Measurements from ENCODE around the gene LSM10.

The LSM10 gene

GRCh38 chr1:36436821-36437220 lies 39.1 kb upstream of the LSM10 start:
- TF ChIP-seq FOXP2 (optimal IDR thresholded peaks at IDR 0.05; ENCODE audit: borderline replicate concordance, extremely low read depth, extremely low read length, insufficient read depth) = no peak
- TF ChIP-seq SIN3A (IDR thresholded peaks at IDR 0.05; ENCODE audit: borderline replicate concordance, insufficient read depth, low read length) = no peak
- TF ChIP-seq REST (IDR thresholded peaks at IDR 0.05; ENCODE audit: insufficient read depth in 1 of 2, low read depth in 2 of 2, low read length in 2 of 2) = no peak
- no peak for TF ChIP-seq TAF1 (IDR thresholded peaks at IDR 0.05; ENCODE audit: borderline replicate concordance, insufficient read depth, low read length)
- no peak for TF ChIP-seq POLR2AphosphoS5 (IDR thresholded peaks at IDR 0.05; ENCODE audit: low read depth, low read length)

- TF ChIP-seq SIN3A (IDR thresholded peaks at IDR 0.05; ENCODE audit: borderline replicate concordance, insufficient read depth, low read length) = no peak
- no peak for TF ChIP-seq REST (IDR thresholded peaks at IDR 0.05; ENCODE audit: insufficient read depth in 1 of 2, low read depth in 2 of 2, low read length in 2 of 2)
Observed at GRCh38 chr1:36433102-36433501, 35.4 kb upstream of the LSM10 start.

GRCh38 chr1:36432616-36433015 lies 34.9 kb upstream of the LSM10 start:
- TF ChIP-seq POLR2AphosphoS5 (IDR thresholded peaks at IDR 0.05; ENCODE audit: low read depth, low read length) (no peak), FOXP2 (optimal IDR thresholded peaks at IDR 0.05; ENCODE audit: borderline replicate concordance, extremely low read depth, extremely low read length, insufficient read depth) (no peak)

GRCh38 chr1:36425791-36426190 lies 28.1 kb upstream of the LSM10 start:
- TF ChIP-seq REST (IDR thresholded peaks at IDR 0.05; ENCODE audit: insufficient read depth in 1 of 2, low read depth in 2 of 2, low read length in 2 of 2) (no peak), TAF1 (IDR thresholded peaks at IDR 0.05; ENCODE audit: borderline replicate concordance, insufficient read depth, low read length) (no peak), FOXP2 (optimal IDR thresholded peaks at IDR 0.05; ENCODE audit: borderline replicate concordance, extremely low read depth, extremely low read length, insufficient read depth) (no peak), POLR2AphosphoS5 (IDR thresholded peaks at IDR 0.05; ENCODE audit: low read depth, low read length) (no peak), SIN3A (IDR thresholded peaks at IDR 0.05; ENCODE audit: borderline replicate concordance, insufficient read depth, low read length) (no peak)

- TF ChIP-seq POLR2AphosphoS5 (IDR thresholded peaks at IDR 0.05; ENCODE audit: low read depth, low read length) (no peak), TAF1 (IDR thresholded peaks at IDR 0.05; ENCODE audit: borderline replicate concordance, insufficient read depth, low read length) (no peak), SIN3A (IDR thresholded peaks at IDR 0.05; ENCODE audit: borderline replicate concordance, insufficient read depth, low read length) (no peak), FOXP2 (optimal IDR thresholded peaks at IDR 0.05; ENCODE audit: borderline replicate concordance, extremely low read depth, extremely low read length, insufficient read depth) (no peak), REST (IDR thresholded peaks at IDR 0.05; ENCODE audit: insufficient read depth in 1 of 2, low read depth in 2 of 2, low read length in 2 of 2) (no peak)
Observed at GRCh38 chr1:36421649-36422048, 23.9 kb upstream of the LSM10 start.

Data from PFSK-1 (cell line).